ENCODE data around the gene TNFRSF14. TPM values are rescaled to one million over a fixed set of nuclear protein-coding genes. Genes with fewer than 3 reads are reported as not detected.

TNFRSF14 gene
- total RNA-seq, 1 experiment from 2014 or later: 1.5 TPM

GRCh38 chr1:2541619-2542245 is 14.4 kb upstream of the TNFRSF14 start:
- Histone ChIP-seq H3K4me3 (ENCODE audit: low read depth, low read length) (no peak overlapping the region), H3K4me1 (no peaks in the 10 kb centered on the region), H3K27me3 (replicated peaks; ENCODE audit: control insufficient read depth, insufficient read depth, low read length) (no peaks in the 10 kb centered on the region), H3K36me3 (ENCODE audit: control insufficient read depth, insufficient read depth, low read length) (no peaks in the 10 kb centered on the region), H3K9me3 (no peaks in the 10 kb centered on the region)
- H3K36me3 Mint-ChIP-seq (ENCODE audit: insufficient read depth, unreplicated experiment): peaks cover 4% of the 10 kb centered on the region
- no peaks in the 10 kb centered on the region for H3K9me3 Mint-ChIP-seq (ENCODE audit: unreplicated experiment)
- DNase-seq: no peak
- TF ChIP-seq, protein P1, sequence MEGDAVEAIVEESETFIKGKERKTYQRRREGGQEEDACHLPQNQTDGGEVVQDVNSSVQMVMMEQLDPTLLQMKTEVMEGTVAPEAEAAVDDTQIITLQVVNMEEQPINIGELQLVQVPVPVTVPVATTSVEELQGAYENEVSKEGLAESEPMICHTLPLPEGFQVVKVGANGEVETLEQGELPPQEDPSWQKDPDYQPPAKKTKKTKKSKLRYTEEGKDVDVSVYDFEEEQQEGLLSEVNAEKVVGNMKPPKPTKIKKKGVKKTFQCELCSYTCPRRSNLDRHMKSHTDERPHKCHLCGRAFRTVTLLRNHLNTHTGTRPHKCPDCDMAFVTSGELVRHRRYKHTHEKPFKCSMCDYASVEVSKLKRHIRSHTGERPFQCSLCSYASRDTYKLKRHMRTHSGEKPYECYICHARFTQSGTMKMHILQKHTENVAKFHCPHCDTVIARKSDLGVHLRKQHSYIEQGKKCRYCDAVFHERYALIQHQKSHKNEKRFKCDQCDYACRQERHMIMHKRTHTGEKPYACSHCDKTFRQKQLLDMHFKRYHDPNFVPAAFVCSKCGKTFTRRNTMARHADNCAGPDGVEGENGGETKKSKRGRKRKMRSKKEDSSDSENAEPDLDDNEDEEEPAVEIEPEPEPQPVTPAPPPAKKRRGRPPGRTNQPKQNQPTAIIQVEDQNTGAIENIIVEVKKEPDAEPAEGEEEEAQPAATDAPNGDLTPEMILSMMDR (IDR thresholded peaks at IDR 0.05; ENCODE audit: insufficient read depth in 1 of 2, low read depth in 1 of 2, low read length in 1 of 2, severe bottlenecking in 1 of 2, unreplicated experiment in 1 of 2): no peak
- H3K4me1 Mint-ChIP-seq (ENCODE audit: low read depth, unreplicated experiment): no peaks in the 10 kb centered on the region
- intact Hi-C loops (cut with micrococcal nuclease; ENCODE audit: unreplicated experiment): no loop called here
- BruUV-seq (replicated peaks): no TSS peak
- ChIA-PET POLR2A (no interaction called here), CTCF (no interaction called here)
- H3K27me3 Mint-ChIP-seq (ENCODE audit: insufficient read depth, unreplicated experiment): no peaks in the 10 kb centered on the region
- H3K4me3 Mint-ChIP-seq (ENCODE audit: unreplicated experiment): no peak overlapping the region
- no peak overlapping the region for H3K27ac Mint-ChIP-seq (ENCODE audit: unreplicated experiment)

- CTCF ChIA-PET: no interaction called here
- Histone ChIP-seq H3K4me3 (ENCODE audit: low read depth, low read length) (no peak overlapping the region), H3K4me1 (peaks cover 3% of the 10 kb centered on the region), H3K36me3 (ENCODE audit: control insufficient read depth, insufficient read depth, low read length) (no peaks in the 10 kb centered on the region), H3K27me3 (replicated peaks; ENCODE audit: control insufficient read depth, insufficient read depth, low read length) (no peaks in the 10 kb centered on the region), H3K9me3 (no peaks in the 10 kb centered on the region)
- Mint-ChIP-seq H3K9me3 (ENCODE audit: unreplicated experiment) (no peaks in the 10 kb centered on the region), H3K27ac (ENCODE audit: unreplicated experiment) (no peak overlapping the region), H3K36me3 (ENCODE audit: insufficient read depth, unreplicated experiment) (peaks cover 6% of the 10 kb centered on the region), H3K27me3 (ENCODE audit: insufficient read depth, unreplicated experiment) (no peaks in the 10 kb centered on the region), H3K4me3 (ENCODE audit: unreplicated experiment) (no peak overlapping the region), H3K4me1 (ENCODE audit: low read depth, unreplicated experiment) (no peaks in the 10 kb centered on the region)
- intact Hi-C loops (cut with micrococcal nuclease; ENCODE audit: unreplicated experiment): no loop called here
- DNase-seq: no peak
- TF ChIP-seq, protein P1 (IDR thresholded peaks at IDR 0.05; ENCODE audit: insufficient read depth in 1 of 2, low read depth in 1 of 2, low read length in 1 of 2, severe bottlenecking in 1 of 2, unreplicated experiment in 1 of 2): no peak
- POLR2A ChIA-PET: no interaction called here
- no TSS peak for BruUV-seq (replicated peaks)
These were observed 13.8 kb upstream of the TNFRSF14 start for GRCh38 chr1:2542246-2542915.

GRCh38 chr1:2543543-2544092 is 12.6 kb upstream of the TNFRSF14 start:
- ChIA-PET POLR2A (no interaction called here), CTCF (no interaction called here)
- Histone ChIP-seq H3K27me3 (replicated peaks; ENCODE audit: control insufficient read depth, insufficient read depth, low read length) (no peaks in the 10 kb centered on the region), H3K9me3 (no peaks in the 10 kb centered on the region), H3K4me1 (peaks cover 8% of the 10 kb centered on the region), H3K4me3 (ENCODE audit: low read depth, low read length) (no peak overlapping the region), H3K36me3 (ENCODE audit: control insufficient read depth, insufficient read depth, low read length) (no peaks in the 10 kb centered on the region)
- DNase-seq: no peak
- intact Hi-C loops (cut with micrococcal nuclease; ENCODE audit: unreplicated experiment): no loop called here
- Mint-ChIP-seq H3K4me3 (ENCODE audit: unreplicated experiment) (no peak overlapping the region), H3K27me3 (ENCODE audit: insufficient read depth, unreplicated experiment) (no peaks in the 10 kb centered on the region), H3K27ac (ENCODE audit: unreplicated experiment) (no peak overlapping the region), H3K36me3 (ENCODE audit: insufficient read depth, unreplicated experiment) (peaks cover 6% of the 10 kb centered on the region), H3K9me3 (ENCODE audit: unreplicated experiment) (no peaks in the 10 kb centered on the region), H3K4me1 (ENCODE audit: low read depth, unreplicated experiment) (no peaks in the 10 kb centered on the region)
- TF ChIP-seq, protein P1 (IDR thresholded peaks at IDR 0.05; ENCODE audit: insufficient read depth in 1 of 2, low read depth in 1 of 2, low read length in 1 of 2, severe bottlenecking in 1 of 2, unreplicated experiment in 1 of 2): no peak
- BruUV-seq (replicated peaks): no TSS peak

Data from Caco-2 (cell line).